ENCODE results near the gene ADGRG1.

DNA sequence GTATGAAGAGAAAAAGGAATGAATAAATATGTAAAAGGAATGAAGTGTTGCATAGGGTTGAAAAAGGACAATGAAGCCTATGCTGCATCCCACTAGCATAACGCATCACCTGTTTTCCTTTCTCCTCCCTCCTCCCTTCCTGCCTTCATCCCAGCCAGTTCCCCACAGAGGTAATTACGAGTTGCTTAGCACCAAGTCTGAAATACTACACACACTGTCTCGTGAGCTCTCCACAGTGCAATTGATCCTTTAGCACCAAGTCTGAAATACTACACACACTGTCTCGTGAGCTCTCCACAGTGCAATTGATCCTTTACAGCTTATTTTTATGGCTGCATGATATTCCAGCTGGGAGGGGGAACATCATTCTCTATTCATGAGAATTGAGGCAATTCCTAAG, 65.1 kb downstream of the ADGRG1 start:
- TF ChIP-seq, protein P1, sequence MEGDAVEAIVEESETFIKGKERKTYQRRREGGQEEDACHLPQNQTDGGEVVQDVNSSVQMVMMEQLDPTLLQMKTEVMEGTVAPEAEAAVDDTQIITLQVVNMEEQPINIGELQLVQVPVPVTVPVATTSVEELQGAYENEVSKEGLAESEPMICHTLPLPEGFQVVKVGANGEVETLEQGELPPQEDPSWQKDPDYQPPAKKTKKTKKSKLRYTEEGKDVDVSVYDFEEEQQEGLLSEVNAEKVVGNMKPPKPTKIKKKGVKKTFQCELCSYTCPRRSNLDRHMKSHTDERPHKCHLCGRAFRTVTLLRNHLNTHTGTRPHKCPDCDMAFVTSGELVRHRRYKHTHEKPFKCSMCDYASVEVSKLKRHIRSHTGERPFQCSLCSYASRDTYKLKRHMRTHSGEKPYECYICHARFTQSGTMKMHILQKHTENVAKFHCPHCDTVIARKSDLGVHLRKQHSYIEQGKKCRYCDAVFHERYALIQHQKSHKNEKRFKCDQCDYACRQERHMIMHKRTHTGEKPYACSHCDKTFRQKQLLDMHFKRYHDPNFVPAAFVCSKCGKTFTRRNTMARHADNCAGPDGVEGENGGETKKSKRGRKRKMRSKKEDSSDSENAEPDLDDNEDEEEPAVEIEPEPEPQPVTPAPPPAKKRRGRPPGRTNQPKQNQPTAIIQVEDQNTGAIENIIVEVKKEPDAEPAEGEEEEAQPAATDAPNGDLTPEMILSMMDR (conservative IDR thresholded peaks at IDR 0.05; ENCODE audit: low read length): no peak
- no peak for TF ChIP-seq EZH2phosphoT487 (IDR thresholded peaks at IDR 0.05; ENCODE audit: borderline replicate concordance, low read depth, low read length)

All from OCI-LY7 (cell line).